ENCODE data around the gene SPAG16.

SPAG16 gene

DNA sequence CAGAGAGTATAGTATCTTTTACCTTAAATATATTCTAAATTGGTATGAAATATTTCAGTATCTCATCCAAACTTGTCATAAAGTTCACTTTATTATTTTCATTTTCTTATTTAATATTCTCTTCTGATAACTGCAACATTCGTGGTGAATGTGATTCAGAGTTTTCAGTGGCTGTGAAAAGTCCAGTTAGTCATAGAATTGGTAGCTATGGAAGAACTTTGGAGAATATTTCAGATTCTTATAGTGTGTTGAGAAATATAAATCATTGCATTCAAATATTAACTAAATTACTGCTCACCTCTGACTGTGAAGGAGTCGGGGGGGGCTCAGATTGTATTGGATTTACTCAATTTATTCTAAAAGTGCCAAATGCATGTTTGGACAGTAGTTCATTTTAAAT, 948.0 kb downstream of the SPAG16 start:
- no peaks in the 10 kb centered on the region for H3K36me3 ChIP-seq (ENCODE audit: control insufficient read depth, insufficient read depth, low read length, severe bottlenecking)
- peak; percentile 50 for DNase-seq (ENCODE audit: low read depth)
- H3K9me3 ChIP-seq (ENCODE audit: control insufficient read depth, low read length) = no peaks in the 10 kb centered on the region
- no peak overlapping the region for H3K4me3 ChIP-seq (ENCODE audit: low read length)
- no peaks in the 10 kb centered on the region for H3K4me1 ChIP-seq (ENCODE audit: control insufficient read depth, insufficient read depth, low read length)
- H3K27me3 ChIP-seq (replicated peaks; ENCODE audit: control insufficient read depth, insufficient read depth, low read length) = no peaks in the 10 kb centered on the region
- H3K9ac ChIP-seq (ENCODE audit: low read length) = no peak overlapping the region

DNA sequence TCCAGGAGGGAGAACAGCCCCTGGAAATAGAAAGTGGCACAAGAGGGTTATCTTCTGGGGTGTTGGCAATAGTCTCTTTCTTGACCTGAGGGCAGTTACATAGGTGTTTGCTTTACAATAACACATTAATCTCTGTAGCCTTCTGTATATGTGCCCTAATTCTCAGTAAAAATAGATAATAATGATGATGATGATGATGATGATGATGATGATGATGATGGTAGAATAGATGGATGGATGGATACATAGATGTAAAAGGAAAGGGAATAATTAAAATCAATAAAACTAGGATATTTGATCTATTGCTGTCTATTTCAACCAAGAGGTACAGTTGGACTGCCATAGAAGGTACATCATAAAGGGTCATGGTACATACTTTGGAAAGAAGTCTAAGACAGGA, 948.9 kb downstream of the SPAG16 start:
- H3K27me3 ChIP-seq (replicated peaks; ENCODE audit: control insufficient read depth, insufficient read depth, low read length) = no peaks in the 10 kb centered on the region
- H3K4me3 ChIP-seq (ENCODE audit: low read length) = no peak overlapping the region
- H3K9me3 ChIP-seq (ENCODE audit: control insufficient read depth, low read length) = no peaks in the 10 kb centered on the region
- no peaks in the 10 kb centered on the region for H3K36me3 ChIP-seq (ENCODE audit: control insufficient read depth, insufficient read depth, low read length, severe bottlenecking)
- no peaks in the 10 kb centered on the region for H3K4me1 ChIP-seq (ENCODE audit: control insufficient read depth, insufficient read depth, low read length)
- no peak for DNase-seq (ENCODE audit: low read depth)
- H3K9ac ChIP-seq (ENCODE audit: low read length) = no peak overlapping the region

DNA sequence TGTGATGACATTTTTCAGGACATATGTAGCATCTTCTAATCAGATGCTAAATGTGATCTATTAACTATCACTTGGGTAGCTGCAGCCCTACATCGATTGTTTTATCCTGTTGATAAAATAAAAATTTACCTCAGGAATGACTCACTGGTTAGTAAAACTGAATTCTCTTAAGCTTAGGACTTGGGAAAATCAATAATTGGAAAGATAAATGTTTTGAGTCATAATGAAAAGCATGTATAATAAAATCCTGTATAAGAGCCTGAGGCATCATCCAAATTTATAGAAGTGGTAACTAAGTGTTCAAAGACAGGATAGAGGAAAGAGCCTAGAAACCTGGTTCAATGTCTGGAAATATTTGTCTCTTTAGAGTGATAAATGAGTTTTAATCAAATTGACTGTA, 958.5 kb downstream of the SPAG16 start:
- H3K9me3 ChIP-seq (ENCODE audit: control insufficient read depth, low read length) = no peaks in the 10 kb centered on the region

DNA sequence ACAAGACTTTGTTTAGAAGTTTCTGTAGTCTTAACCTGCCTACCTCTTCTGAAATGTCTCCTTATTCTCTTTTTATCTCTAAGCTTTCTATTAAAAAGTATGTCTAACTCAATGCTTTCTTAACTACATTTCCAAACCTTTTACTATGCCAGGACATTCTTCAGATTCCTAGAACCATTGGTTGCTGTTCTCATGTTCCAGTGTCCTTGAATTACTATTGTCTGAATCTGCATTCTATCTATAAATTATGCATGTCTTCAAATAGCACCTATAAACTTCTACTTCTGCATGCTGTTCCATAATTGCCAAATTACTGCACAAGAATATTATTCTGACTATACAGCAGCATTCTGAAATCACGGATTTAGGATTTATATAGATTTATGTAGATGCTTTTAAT, 960.6 kb downstream of the SPAG16 start:
- DNase-seq (ENCODE audit: low read depth) = peak; percentile 71
- no peak overlapping the region for H3K9ac ChIP-seq (ENCODE audit: low read length)
- H3K36me3 ChIP-seq (ENCODE audit: control insufficient read depth, insufficient read depth, low read length, severe bottlenecking) = no peaks in the 10 kb centered on the region
- H3K27me3 ChIP-seq (replicated peaks; ENCODE audit: control insufficient read depth, insufficient read depth, low read length) = no peaks in the 10 kb centered on the region
- H3K9me3 ChIP-seq (ENCODE audit: control insufficient read depth, low read length) = no peaks in the 10 kb centered on the region
- no peak overlapping the region for H3K4me3 ChIP-seq (ENCODE audit: low read length)
- peaks cover 8% of the 10 kb centered on the region for H3K4me1 ChIP-seq (ENCODE audit: control insufficient read depth, insufficient read depth, low read length)

More for the DNA sequence above, 958.5 kb downstream of the SPAG16 start:
- Histone ChIP-seq H3K36me3 (ENCODE audit: control insufficient read depth, insufficient read depth, low read length, severe bottlenecking) (no peaks in the 10 kb centered on the region), H3K9ac (ENCODE audit: low read length) (no peak overlapping the region), H3K4me3 (ENCODE audit: low read length) (no peak overlapping the region), H3K27me3 (replicated peaks; ENCODE audit: control insufficient read depth, insufficient read depth, low read length) (no peaks in the 10 kb centered on the region), H3K4me1 (ENCODE audit: control insufficient read depth, insufficient read depth, low read length) (peaks cover 8% of the 10 kb centered on the region)
- DNase-seq (ENCODE audit: low read depth) = no peak

DNA sequence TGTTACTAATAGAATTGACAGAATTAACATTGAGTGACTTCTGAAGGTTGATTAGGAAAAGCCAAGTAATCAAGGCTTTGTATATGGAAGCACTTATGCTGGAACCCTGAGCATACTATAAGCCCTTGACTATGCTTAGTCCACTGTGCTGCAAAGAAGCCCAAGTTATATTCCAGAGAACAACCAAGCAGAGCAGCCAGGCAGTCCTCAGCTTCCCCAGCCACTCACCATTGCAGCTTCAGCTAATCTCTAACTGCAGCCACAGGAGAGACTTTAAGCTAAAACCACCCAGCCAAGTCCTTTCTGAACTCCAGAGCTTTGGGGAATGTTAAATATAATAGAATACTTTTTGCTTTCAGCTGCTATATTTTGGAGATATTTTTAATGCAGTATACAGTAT, 962.2 kb downstream of the SPAG16 start:
- H3K9ac ChIP-seq (ENCODE audit: low read length) = no peak overlapping the region
- no peak overlapping the region for H3K4me3 ChIP-seq (ENCODE audit: low read length)
- H3K4me1 ChIP-seq (ENCODE audit: control insufficient read depth, insufficient read depth, low read length) = peaks cover 8% of the 10 kb centered on the region
- no peaks in the 10 kb centered on the region for H3K9me3 ChIP-seq (ENCODE audit: control insufficient read depth, low read length)
- DNase-seq (ENCODE audit: low read depth) = no peak
- H3K27me3 ChIP-seq (replicated peaks; ENCODE audit: control insufficient read depth, insufficient read depth, low read length) = no peaks in the 10 kb centered on the region
- H3K36me3 ChIP-seq (ENCODE audit: control insufficient read depth, insufficient read depth, low read length, severe bottlenecking) = no peaks in the 10 kb centered on the region

DNA sequence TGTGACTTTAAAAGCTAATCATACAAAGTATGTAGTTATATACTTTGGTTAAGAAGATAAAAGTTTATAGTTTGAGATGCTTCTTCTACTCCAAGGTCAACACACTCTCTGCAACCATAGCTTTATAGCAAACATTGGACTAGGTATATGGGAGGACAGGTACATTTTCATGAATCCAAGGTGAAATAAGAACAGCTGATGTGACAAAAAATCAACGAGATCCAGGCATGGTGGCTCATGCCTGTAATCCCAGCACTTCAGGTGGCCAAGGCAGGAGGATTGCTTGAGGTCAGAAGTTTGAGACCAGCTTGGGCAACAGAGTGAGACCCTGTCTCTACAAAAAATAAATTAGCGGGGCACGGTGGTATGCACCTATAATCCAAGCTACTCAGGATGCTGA, 963.3 kb downstream of the SPAG16 start:
- Histone ChIP-seq H3K27me3 (replicated peaks; ENCODE audit: control insufficient read depth, insufficient read depth, low read length) (no peaks in the 10 kb centered on the region), H3K4me1 (ENCODE audit: control insufficient read depth, insufficient read depth, low read length) (peaks cover 8% of the 10 kb centered on the region), H3K9ac (ENCODE audit: low read length) (no peak overlapping the region), H3K9me3 (ENCODE audit: control insufficient read depth, low read length) (no peaks in the 10 kb centered on the region), H3K36me3 (ENCODE audit: control insufficient read depth, insufficient read depth, low read length, severe bottlenecking) (no peaks in the 10 kb centered on the region), H3K4me3 (ENCODE audit: low read length) (no peak overlapping the region)
- DNase-seq (ENCODE audit: low read depth) = no peak

DNA sequence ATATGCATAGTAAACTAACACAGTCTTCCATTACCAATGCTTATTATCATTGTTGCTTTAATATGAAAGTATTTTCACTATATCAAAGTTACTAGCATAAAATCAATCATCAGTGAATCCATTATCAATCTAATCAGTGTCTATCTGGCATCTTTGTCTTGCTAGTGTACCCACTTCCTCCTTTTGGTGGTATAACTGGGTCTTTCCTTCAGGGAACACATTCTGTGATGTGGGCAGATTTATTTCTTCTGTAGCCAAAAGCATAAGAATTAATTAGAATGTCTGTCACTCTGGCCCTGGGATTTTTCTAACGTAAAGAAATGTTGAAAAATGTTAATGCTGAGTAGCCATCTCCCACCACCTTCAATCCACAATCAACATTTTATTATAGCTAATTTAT, 970.8 kb downstream of the SPAG16 start:
- Histone ChIP-seq H3K36me3 (ENCODE audit: control insufficient read depth, insufficient read depth, low read length, severe bottlenecking) (no peaks in the 10 kb centered on the region), H3K27me3 (replicated peaks; ENCODE audit: control insufficient read depth, insufficient read depth, low read length) (no peaks in the 10 kb centered on the region), H3K9me3 (ENCODE audit: control insufficient read depth, low read length) (no peaks in the 10 kb centered on the region), H3K4me1 (ENCODE audit: control insufficient read depth, insufficient read depth, low read length) (no peaks in the 10 kb centered on the region), H3K4me3 (ENCODE audit: low read length) (no peak overlapping the region), H3K9ac (ENCODE audit: low read length) (no peak overlapping the region)
- no peak for DNase-seq (ENCODE audit: low read depth)

DNA sequence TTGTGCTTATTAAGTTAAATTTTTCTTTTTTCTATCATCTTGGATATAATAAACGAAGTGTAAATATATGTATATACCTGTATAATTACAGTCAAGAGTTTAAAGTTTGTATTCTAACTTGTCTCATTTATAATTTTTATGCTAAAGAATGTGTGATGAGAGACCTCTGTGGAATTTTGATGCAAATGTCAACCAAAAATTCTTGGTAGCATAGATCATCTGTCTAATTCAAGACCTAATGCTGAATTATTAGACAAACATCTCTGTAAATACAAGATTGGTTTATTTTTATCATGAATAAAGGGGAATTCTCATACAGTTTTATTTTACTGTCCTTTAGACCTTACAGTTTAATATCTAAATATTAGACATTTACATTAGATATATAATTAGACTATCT, 977.4 kb downstream of the SPAG16 start:
- Histone ChIP-seq H3K4me1 (ENCODE audit: control insufficient read depth, insufficient read depth, low read length) (peaks cover 11% of the 10 kb centered on the region), H3K9ac (ENCODE audit: low read length) (no peak overlapping the region), H3K27me3 (replicated peaks; ENCODE audit: control insufficient read depth, insufficient read depth, low read length) (no peaks in the 10 kb centered on the region), H3K36me3 (ENCODE audit: control insufficient read depth, insufficient read depth, low read length, severe bottlenecking) (no peaks in the 10 kb centered on the region), H3K9me3 (ENCODE audit: control insufficient read depth, low read length) (no peaks in the 10 kb centered on the region), H3K4me3 (ENCODE audit: low read length) (peak overlapping the region; percentile 32)
- peak; percentile 31 for DNase-seq (ENCODE audit: low read depth)

DNA sequence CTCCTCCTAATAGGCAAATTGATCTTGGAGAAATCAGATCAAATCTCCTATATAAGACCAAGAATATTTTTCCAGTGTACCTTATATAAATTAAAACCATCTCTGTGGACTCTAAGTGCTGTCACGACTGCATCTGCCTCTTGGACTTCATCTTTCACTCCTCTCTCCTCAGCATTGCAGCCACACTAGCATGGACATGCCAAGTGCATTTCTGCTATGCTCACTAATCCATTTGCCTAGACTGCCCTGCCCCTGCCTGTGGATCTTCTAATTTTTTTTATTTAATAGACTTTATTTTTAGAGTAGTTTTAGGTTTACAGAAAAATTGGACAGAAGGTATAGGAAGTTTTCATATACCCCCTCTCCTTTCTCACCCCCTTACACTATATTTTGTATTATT, 979.9 kb downstream of the SPAG16 start:
- Histone ChIP-seq H3K4me1 (ENCODE audit: control insufficient read depth, insufficient read depth, low read length) (peaks cover 11% of the 10 kb centered on the region), H3K4me3 (ENCODE audit: low read length) (no peak overlapping the region), H3K27me3 (replicated peaks; ENCODE audit: control insufficient read depth, insufficient read depth, low read length) (no peaks in the 10 kb centered on the region), H3K9me3 (ENCODE audit: control insufficient read depth, low read length) (no peaks in the 10 kb centered on the region), H3K9ac (ENCODE audit: low read length) (no peak overlapping the region), H3K36me3 (ENCODE audit: control insufficient read depth, insufficient read depth, low read length, severe bottlenecking) (no peaks in the 10 kb centered on the region)
- DNase-seq (ENCODE audit: low read depth) = peak; percentile 21

DNA sequence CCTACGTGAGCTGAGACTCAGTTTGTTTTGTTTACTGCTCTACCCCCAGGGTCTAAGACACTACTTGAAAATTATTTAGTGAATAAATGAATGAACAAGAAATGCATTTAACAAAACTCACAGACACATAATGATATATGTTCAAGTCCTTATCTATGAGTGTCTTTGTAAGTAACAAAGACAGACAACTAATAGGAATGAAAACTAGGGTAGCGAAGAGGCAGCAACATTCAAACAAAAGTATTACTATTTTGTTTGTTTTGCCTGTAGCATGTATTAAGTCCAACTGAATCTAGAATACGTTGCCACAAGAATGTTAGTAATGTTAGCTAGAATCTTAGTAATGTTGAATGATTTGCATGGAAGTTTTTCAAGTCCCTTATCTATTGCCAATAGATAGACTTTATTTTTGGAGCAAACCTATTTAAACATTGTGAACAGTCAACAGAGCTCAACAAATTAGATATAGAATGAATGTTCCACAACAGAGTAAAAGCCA, 981.8 kb downstream of the SPAG16 start:
- DNase-seq (ENCODE audit: low read depth) = peak; percentile 17
- H3K27me3 ChIP-seq (replicated peaks; ENCODE audit: control insufficient read depth, insufficient read depth, low read length) = no peaks in the 10 kb centered on the region
- no peak overlapping the region for H3K4me3 ChIP-seq (ENCODE audit: low read length)
- H3K36me3 ChIP-seq (ENCODE audit: control insufficient read depth, insufficient read depth, low read length, severe bottlenecking) = no peaks in the 10 kb centered on the region
- H3K4me1 ChIP-seq (ENCODE audit: control insufficient read depth, insufficient read depth, low read length) = peaks cover 10% of the 10 kb centered on the region
- H3K9ac ChIP-seq (ENCODE audit: low read length) = no peak overlapping the region
- H3K9me3 ChIP-seq (ENCODE audit: control insufficient read depth, low read length) = no peaks in the 10 kb centered on the region

DNA sequence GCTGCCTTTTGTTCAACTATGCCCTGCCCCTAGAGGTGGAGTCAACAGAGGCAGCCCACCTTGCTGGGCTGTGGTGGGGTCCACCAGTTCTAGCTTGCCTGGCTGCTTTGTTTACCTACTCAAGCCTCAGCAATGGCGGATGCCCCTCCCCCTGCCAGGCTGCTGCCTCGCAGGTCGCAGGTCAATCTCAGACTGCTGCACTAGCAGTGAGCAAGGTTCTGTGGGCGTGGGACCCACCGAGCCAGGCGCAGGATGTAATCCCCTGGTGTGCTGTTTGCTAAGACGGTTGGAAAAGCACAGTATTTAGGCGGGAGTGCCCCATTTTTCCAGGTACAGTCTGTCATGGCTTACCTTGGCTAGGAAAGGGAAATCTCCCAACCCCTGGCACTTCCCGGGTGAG, 993.6 kb downstream of the SPAG16 start:
- Histone ChIP-seq H3K9me3 (ENCODE audit: control insufficient read depth, low read length) (no peaks in the 10 kb centered on the region), H3K27me3 (replicated peaks; ENCODE audit: control insufficient read depth, insufficient read depth, low read length) (no peaks in the 10 kb centered on the region), H3K4me1 (ENCODE audit: control insufficient read depth, insufficient read depth, low read length) (no peaks in the 10 kb centered on the region), H3K4me3 (ENCODE audit: low read length) (no peak overlapping the region), H3K9ac (ENCODE audit: low read length) (no peak overlapping the region), H3K36me3 (ENCODE audit: control insufficient read depth, insufficient read depth, low read length, severe bottlenecking) (no peaks in the 10 kb centered on the region)
- DNase-seq (ENCODE audit: low read depth) = no peak

DNA sequence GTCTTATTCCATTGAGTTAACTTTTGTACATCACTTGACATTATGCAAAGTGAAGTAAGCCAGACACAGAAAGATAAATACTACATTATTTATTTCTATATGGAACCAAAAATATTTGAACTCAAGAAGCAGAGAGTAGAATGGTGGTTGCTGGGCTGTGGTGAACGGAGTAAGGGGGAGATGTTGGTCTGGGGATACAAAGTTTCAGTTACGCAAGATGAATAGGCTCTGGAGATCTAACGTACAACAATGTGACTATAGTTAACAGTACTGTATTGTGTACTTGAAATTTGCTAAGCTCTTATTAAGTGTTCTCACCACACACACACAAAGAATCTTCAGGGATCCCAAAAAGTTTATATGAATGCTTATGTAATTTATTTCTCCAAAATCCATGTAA, 1001.7 kb downstream of the SPAG16 start:
- Histone ChIP-seq H3K4me3 (ENCODE audit: low read length) (no peak overlapping the region), H3K9me3 (ENCODE audit: control insufficient read depth, low read length) (no peaks in the 10 kb centered on the region), H3K27me3 (replicated peaks; ENCODE audit: control insufficient read depth, insufficient read depth, low read length) (no peaks in the 10 kb centered on the region), H3K4me1 (ENCODE audit: control insufficient read depth, insufficient read depth, low read length) (no peaks in the 10 kb centered on the region), H3K36me3 (ENCODE audit: control insufficient read depth, insufficient read depth, low read length, severe bottlenecking) (no peaks in the 10 kb centered on the region), H3K9ac (ENCODE audit: low read length) (no peak overlapping the region)
- no peak for DNase-seq (ENCODE audit: low read depth)

Measured in adipocyte (in vitro differentiated cells).